Stimulated activated CD4-positive, alpha-beta T cell treated with anti-CD3 and anti-CD28 coated beads, Interleukin-2, amount 100 ng/mL, for 48 hours (primary cell): ENCODE data around the gene PRUNE1.
A peak's percentile ranks its signal among the peaks of the same experiment; 100 is the strongest.

ENCODE experiments used
- DNase-seq, 2 donors: peaks; one replicate each; pipeline ENCODE4 v3.0.0-alpha.2; 2020

The PRUNE1 gene

GRCh38 chr1:150979092-150980056 lies 28.9 kb upstream of the PRUNE1 start:
- DNase-seq: peak; percentile 89 to 90

GRCh38 chr1:150981177-150981804 lies 27.0 kb upstream of the PRUNE1 start:
- DNase-seq: no peak

GRCh38 chr1:150981805-150982712 lies 26.2 kb upstream of the PRUNE1 start, which contains the start of gene ANXA9:
ANXA9 (plus strand) TSS chr1:150982292; CDS start chr1:150983106, 814 bp downstream.
- no peak for DNase-seq

- no peak for DNase-seq
Observed at GRCh38 chr1:150985179-150985825, 22.9 kb upstream of the PRUNE1 start.

GRCh38 chr1:150987924-150988323 lies 20.3 kb upstream of the PRUNE1 start:
- DNase-seq: no peak

- no peak for DNase-seq
Observed at GRCh38 chr1:150992626-150993025, 15.6 kb upstream of the PRUNE1 start.

GRCh38 chr1:150994248-150994647 lies 14.0 kb upstream of the PRUNE1 start:
- no peak for DNase-seq

- DNase-seq: no peak
Observed at GRCh38 chr1:150995460-150995859, 12.8 kb upstream of the PRUNE1 start.

GRCh38 chr1:150995896-150996295 lies 12.4 kb upstream of the PRUNE1 start:
- DNase-seq: no peak

- no peak for DNase-seq
Observed at GRCh38 chr1:150997126-150997872, 10.9 kb upstream of the PRUNE1 start.

- no peak for DNase-seq
Observed at GRCh38 chr1:150997949-150998348, 10.3 kb upstream of the PRUNE1 start.

GRCh38 chr1:150999051-150999674 lies 9.1 kb upstream of the PRUNE1 start:
- no peak for DNase-seq

GRCh38 chr1:150999926-151000325 lies 8.3 kb upstream of the PRUNE1 start:
- DNase-seq: no peak

- DNase-seq: no peak
Observed at GRCh38 chr1:151000408-151000807, 7.8 kb upstream of the PRUNE1 start.

GRCh38 chr1:151001602-151002001 lies 6.6 kb upstream of the PRUNE1 start:
- no peak for DNase-seq

GRCh38 chr1:151002051-151002450 lies 6.2 kb upstream of the PRUNE1 start:
- DNase-seq: no peak

- DNase-seq: no peak
Observed at GRCh38 chr1:151002611-151003010, 5.6 kb upstream of the PRUNE1 start.

- no peak for DNase-seq
Observed at GRCh38 chr1:151003180-151003579, 5.1 kb upstream of the PRUNE1 start.

GRCh38 chr1:151005729-151006319 lies 2.4 kb upstream of the PRUNE1 start:
- no peak for DNase-seq

GRCh38 chr1:151006327-151007052 lies 1.8 kb upstream of the PRUNE1 start, which contains the start of gene MINDY1:
MINDY1 (minus strand) TSS chr1:151006902; CDS start chr1:151002617, 4,285 bp downstream.
- DNase-seq: peak in 1 of 2 donors; percentile 33
